HEK293 (cell line): Measurements from ENCODE around the gene SIMC1.
A peak's percentile ranks its signal among the peaks of the same experiment; 100 is the strongest.
"Not testable (repeated sequence)": the region's sequence is repeated elsewhere in the genome, so short reads cannot be mapped to it uniquely, and the experiment has no call there.

Experiments used
- CTCF ChIA-PET: fragments of 350-600 bp; formaldehyde crosslinking; extraction: SDS; loops from one replicate; lab custom pipeline; 2021; ENCODE audit warnings: antibody characterized with exemption; lab: Yijun Ruan, JAX
- POLR2A ChIA-PET: fragments of 300-600 bp; formaldehyde crosslinking; extraction: SDS; loops from one replicate; lab custom pipeline; 2020; ENCODE audit warnings: antibody characterized with exemption, inconsistent platforms; lab: Yijun Ruan, JAX
- H3K27ac ChIP-seq: fragments of 200-500 bp; sonication (Bioruptor generic); 2 replicates; pipeline ENCODE4 v1.5.1; 2014; ENCODE audit warnings: low read depth, low read length, control low read depth, inconsistent platforms; ENCODE audit errors: extremely low read depth
- H3K36me3 ChIP-seq, 2 experiments: fragments of 200-500 bp in 1 of 2; sonication (Bioruptor generic) in 1 of 2; 1 replicate in 1 of 2; 2 replicates in 1 of 2; pipeline ENCODE4 v1.5.1; 2014 to 2017; ENCODE audit warnings: inconsistent platforms in 2 of 2, low read length in 2 of 2; ENCODE audit not compliant: control insufficient read depth in 2 of 2, insufficient read depth in 1 of 2
- H3K4me1 ChIP-seq: fragments of 200-500 bp; sonication (Bioruptor generic); 2 replicates; pipeline ENCODE4 v1.5.1; 2014; ENCODE audit warnings: mild to moderate bottlenecking, low read length, inconsistent platforms; ENCODE audit not compliant: control insufficient read depth, insufficient read depth
- H3K4me3 ChIP-seq: 2 replicates; pipeline ENCODE4 v1.5.1; 2011; ENCODE audit warnings: low read depth, mild to moderate bottlenecking, control low read depth, low read length, moderate library complexity
- H3K9me3 ChIP-seq: fragments of 200-500 bp; sonication (Bioruptor generic); 2 replicates; pipeline ENCODE4 v1.5.1; 2014; ENCODE audit warnings: low read depth, low read length, inconsistent platforms; ENCODE audit not compliant: control insufficient read depth, insufficient read depth
- CTCF ChIP-seq: fragments of 450-650 bp; formaldehyde crosslinking; IDR thresholded peaks from 2 replicates; pipeline ENCODE4 v1.5.1; 2016; ENCODE audit warnings: missing biosample characterization, missing genetic modification characterization
- GFI1B ChIP-seq: fragments of 450-650 bp; formaldehyde crosslinking; IDR thresholded peaks from 2 replicates; pipeline ENCODE4 v1.5.1; 2016; ENCODE audit warnings: missing biosample characterization, missing genetic modification characterization
- IKZF3 ChIP-seq: fragments of 450-650 bp; IDR thresholded peaks from 2 replicates; pipeline ENCODE4 v1.5.0; 2018; ENCODE audit warnings: missing biosample characterization, mild to moderate bottlenecking, missing genetic modification characterization, moderate library complexity
- PRDM10 ChIP-seq: fragments of 450-650 bp; formaldehyde crosslinking; IDR thresholded peaks from 2 replicates; pipeline ENCODE4 v1.5.1; 2016; ENCODE audit warnings: missing biosample characterization, missing genetic modification characterization
- SP2 ChIP-seq: fragments of 450-650 bp; formaldehyde crosslinking; IDR thresholded peaks from 2 replicates; pipeline ENCODE4 v1.5.1; 2016; ENCODE audit warnings: missing biosample characterization, missing genetic modification characterization
- TSHZ1 ChIP-seq: fragments of 450-650 bp; formaldehyde crosslinking; IDR thresholded peaks from 2 replicates; pipeline ENCODE4 v1.5.1; 2016; ENCODE audit warnings: missing biosample characterization, missing genetic modification characterization, borderline replicate concordance
- ZBTB26 ChIP-seq: fragments of 450-650 bp; formaldehyde crosslinking; optimal IDR thresholded peaks from 2 replicates; pipeline ENCODE3; 2016; ENCODE audit warnings: missing biosample characterization, mild to moderate bottlenecking, missing genetic modification characterization
- ZFP37 ChIP-seq: fragments of 450-650 bp; formaldehyde crosslinking; IDR thresholded peaks from 2 replicates; pipeline ENCODE4 v1.5.1; 2016; ENCODE audit warnings: missing biosample characterization, missing genetic modification characterization
- ZFP41 ChIP-seq: fragments of 450-650 bp; formaldehyde crosslinking; IDR thresholded peaks from 2 replicates; pipeline ENCODE4 v1.5.1; 2016; ENCODE audit warnings: missing biosample characterization, missing genetic modification characterization, borderline replicate concordance
- ZNF132 ChIP-seq: fragments of 450-650 bp; formaldehyde crosslinking; IDR thresholded peaks from 2 replicates; pipeline ENCODE4 v1.5.1; 2017; ENCODE audit warnings: missing biosample characterization, missing genetic modification characterization, borderline replicate concordance
- ZNF18 ChIP-seq: fragments of 450-650 bp; formaldehyde crosslinking; IDR thresholded peaks from 2 replicates; pipeline ENCODE4 v1.5.1; 2016; ENCODE audit warnings: missing biosample characterization, missing genetic modification characterization
- ZNF19 ChIP-seq: fragments of 450-650 bp; formaldehyde crosslinking; IDR thresholded peaks from 2 replicates; pipeline ENCODE4; 2016; ENCODE audit warnings: missing biosample characterization, missing genetic modification characterization, low read depth
- ZNF292 ChIP-seq: fragments of 450-650 bp; formaldehyde crosslinking; IDR thresholded peaks from 2 replicates; pipeline ENCODE4 v1.5.1; 2016; ENCODE audit warnings: low read depth, missing biosample characterization, missing genetic modification characterization, borderline replicate concordance
- ZNF341 ChIP-seq: fragments of 450-650 bp; formaldehyde crosslinking; IDR thresholded peaks from 2 replicates; pipeline ENCODE4; 2016; ENCODE audit warnings: low read depth, missing biosample characterization, missing genetic modification characterization
- ZNF404 ChIP-seq: fragments of 450-650 bp; formaldehyde crosslinking; IDR thresholded peaks from 2 replicates; pipeline ENCODE4 v1.5.1; 2017; ENCODE audit warnings: missing biosample characterization, missing genetic modification characterization
- ZNF433 ChIP-seq: fragments of 450-650 bp; formaldehyde crosslinking; IDR thresholded peaks from 2 replicates; pipeline ENCODE4 v1.5.1; 2016; ENCODE audit warnings: missing biosample characterization, missing genetic modification characterization, low read depth
- ZNF629 ChIP-seq: fragments of 450-650 bp; formaldehyde crosslinking; IDR thresholded peaks from 2 replicates; pipeline ENCODE4 v1.5.1; 2017; ENCODE audit warnings: missing biosample characterization, missing genetic modification characterization

The SIMC1 gene

GRCh38 chr5:176237971-176238644 lies at the start of gene SIMC1:
SIMC1 (plus strand) TSS chr5:176238424; CDS start chr5:176238509, 85 bp downstream.
- H3K27ac ChIP-seq, H3K36me3 ChIP-seq, H3K4me1 ChIP-seq, CTCF ChIA-PET, POLR2A ChIA-PET, H3K9me3 ChIP-seq: not testable (repeated sequence)
- H3K4me3 ChIP-seq = peak within 1 kb of the TSS; percentile 37
- TF ChIP-seq ZNF18 (peak; percentile 48; the same call in 1 of the 2 replicates), ZBTB26 (peak; percentile 5)

- Histone ChIP-seq H3K4me3 (no peak overlapping the region), H3K27ac (no peak overlapping the region), H3K4me1 (peaks cover 4% of the 10 kb centered on the region), H3K36me3 (no peaks in the 10 kb centered on the region), H3K9me3 (no peaks in the 10 kb centered on the region)
- ChIA-PET POLR2A (no interaction called here), CTCF (interaction anchor here (0.9 kb wide), 1 partner anchor 315 kb away, joined by 3 read pairs; no protein-coding TSS in a partner anchor)
- no peak for TF ChIP-seq ZNF292 (tag by site-specific recombination)
- no peak for TF ChIP-seq ZNF341 (tag by site-specific recombination)
- TF ChIP-seq PRDM10 (tag by site-specific recombination) = 0 out of 2 replicates have a peak, but pooled peaks have one; percentile 28
Measured at GRCh38 chr5:176188506-176189193, 49.6 kb upstream of the SIMC1 start.

GRCh38 chr5:176189857-176190256 lies 48.4 kb upstream of the SIMC1 start:
- CTCF ChIA-PET = interaction anchor here (0.6 kb wide), 1 partner anchor 10 kb away, joined by 3 read pairs; no protein-coding TSS in a partner anchor
- Histone ChIP-seq H3K27ac (no peak overlapping the region), H3K9me3 (no peaks in the 10 kb centered on the region), H3K4me1 (no peaks in the 10 kb centered on the region), H3K36me3 (no peaks in the 10 kb centered on the region), H3K4me3 (no peak overlapping the region)
- POLR2A ChIA-PET = no interaction called here
- TF ChIP-seq SP2 (tag by site-specific recombination) (no peak), ZNF433 (no peak), ZFP37 (no peak), IKZF3 (tag by site-specific recombination) (no peak), ZNF629 (no peak), TSHZ1 (tag by site-specific recombination) (no peak), GFI1B (tag by site-specific recombination) (no peak), ZNF404 (tag by site-specific recombination) (no peak), CTCF (no peak), ZNF19 (tag by site-specific recombination) (no peak), ZNF132 (tag by site-specific recombination) (no peak), ZFP41 (no peak)
